NT2/D1 (cell line): ENCODE results near the gene HOXD4.

Experiments
- SUZ12 ChIP-seq: IDR thresholded peaks from 2 replicates; pipeline ENCODE4 v1.6.1; 2011; ENCODE audit not compliant: insufficient read length, insufficient read depth; ENCODE audit errors: extremely low read depth
- YY1 ChIP-seq: IDR thresholded peaks from 2 replicates; pipeline ENCODE4 v1.6.1; 2011; ENCODE audit not compliant: insufficient read length, insufficient read depth
- ZNF274 ChIP-seq: IDR thresholded peaks from 2 replicates; pipeline ENCODE4 v1.6.1; 2011; ENCODE audit warnings: mild to moderate bottlenecking, low read depth, low read length

DNA sequence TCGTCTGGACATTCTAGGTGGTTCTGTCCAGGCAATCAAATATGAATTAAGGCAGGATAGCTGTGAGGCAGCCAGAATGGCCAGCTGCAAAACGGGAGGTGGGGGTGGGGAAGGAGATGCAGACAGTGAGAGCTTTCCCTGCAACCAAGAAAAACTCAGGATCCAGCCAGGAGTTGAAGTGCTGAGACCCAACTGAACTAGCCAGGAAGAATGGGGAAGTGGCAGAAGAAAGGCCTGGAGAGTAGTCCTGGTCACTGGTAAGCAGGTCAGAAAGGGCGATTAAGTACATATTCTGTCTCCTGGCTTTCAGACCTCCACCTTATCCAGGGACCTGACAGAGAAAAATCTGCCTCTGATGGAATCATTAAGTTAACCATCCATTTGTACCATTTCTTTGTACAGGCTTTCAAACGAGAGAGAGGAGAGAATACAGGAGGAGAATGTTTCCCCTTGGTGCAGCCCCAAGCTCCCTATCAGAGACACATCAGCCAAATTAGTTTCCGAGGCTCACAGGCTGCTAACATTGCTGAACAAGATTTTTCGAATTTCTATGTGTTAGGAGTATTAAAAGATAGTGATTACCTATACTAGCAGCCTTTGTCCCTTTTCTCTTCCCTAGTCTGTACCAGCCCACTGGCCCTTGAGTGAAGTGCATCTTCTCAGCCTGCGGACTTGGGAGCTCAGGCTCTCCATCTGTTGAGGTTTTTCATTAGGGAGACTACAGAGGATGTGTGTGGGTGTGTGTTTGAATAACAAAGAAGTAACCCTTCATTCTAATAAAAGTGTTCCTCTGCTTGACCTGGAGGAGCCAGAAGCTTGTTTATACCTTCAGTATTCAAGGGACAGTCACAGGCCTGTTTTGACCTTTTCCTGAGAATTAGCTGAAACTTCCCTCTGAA, 24.6 kb downstream of the HOXD4 start:
- TF ChIP-seq ZNF274 (no peak), YY1 (no peak), SUZ12 (no peak)
